GM12875 (cell line): ENCODE measurements around the gene PTPRB.

Experiments used
- H3K4me3 ChIP-seq: one replicate; pipeline ENCODE4 v1.5.1; 2011; ENCODE audit warnings: low read depth, low read length, control low read depth
- CTCF ChIP-seq: IDR thresholded peaks from 2 replicates; pipeline ENCODE4 v1.5.1; 2011; ENCODE audit warnings: low read depth, mild to moderate bottlenecking, control low read depth, inconsistent platforms, low read length, moderate library complexity, borderline replicate concordance; ENCODE audit not compliant: insufficient read depth

The PTPRB gene

GRCh38 chr12:70467476-70467875, 169.8 kb downstream of the PTPRB start:
- H3K4me3 ChIP-seq: no peak overlapping the region
- no peak for TF ChIP-seq CTCF

- no peak overlapping the region for H3K4me3 ChIP-seq
- no peak for TF ChIP-seq CTCF
Observed at GRCh38 chr12:70466753-70467152, 170.5 kb downstream of the PTPRB start.
